Nephron progenitor cell (in vitro differentiated cells): ENCODE data around the gene SH2B3.

ENCODE experiments used
- DNase-seq: peaks from one replicate; pipeline ENCODE4 v3.0.0; 2021
- H3K27ac Mint-ChIP-seq: 2 replicates; pipeline ENCODE4 v1.8.0; 2021; ENCODE audit warnings: mild to moderate bottlenecking, moderate library complexity, mixed read lengths
- H3K27me3 Mint-ChIP-seq: 2 replicates; pipeline ENCODE4 v1.8.0; 2021; ENCODE audit warnings: mild to moderate bottlenecking, low read depth, mixed read lengths; ENCODE audit not compliant: poor library complexity
- H3K36me3 Mint-ChIP-seq: 2 replicates; pipeline ENCODE4 v1.8.0; 2021; ENCODE audit warnings: low read depth, mixed read lengths
- H3K4me1 Mint-ChIP-seq: 2 replicates; pipeline ENCODE4 v1.8.0; 2021; ENCODE audit warnings: mixed read lengths
- H3K4me3 Mint-ChIP-seq: 2 replicates; pipeline ENCODE4 v1.8.0; 2021; ENCODE audit warnings: mild to moderate bottlenecking, moderate library complexity, mixed read lengths
- H3K9me3 Mint-ChIP-seq: 2 replicates; pipeline ENCODE4 v1.8.0; 2021; ENCODE audit warnings: mild to moderate bottlenecking, moderate library complexity, mixed read lengths
- TF ChIP-seq, protein P1 (sequence below): fragments of 200-600 bp; sonication (generic); IDR thresholded peaks from 2 replicates; pipeline ENCODE4 v1.5.0; 2021; ENCODE audit warnings: antibody characterized with exemption

Gene SH2B3

DNA sequence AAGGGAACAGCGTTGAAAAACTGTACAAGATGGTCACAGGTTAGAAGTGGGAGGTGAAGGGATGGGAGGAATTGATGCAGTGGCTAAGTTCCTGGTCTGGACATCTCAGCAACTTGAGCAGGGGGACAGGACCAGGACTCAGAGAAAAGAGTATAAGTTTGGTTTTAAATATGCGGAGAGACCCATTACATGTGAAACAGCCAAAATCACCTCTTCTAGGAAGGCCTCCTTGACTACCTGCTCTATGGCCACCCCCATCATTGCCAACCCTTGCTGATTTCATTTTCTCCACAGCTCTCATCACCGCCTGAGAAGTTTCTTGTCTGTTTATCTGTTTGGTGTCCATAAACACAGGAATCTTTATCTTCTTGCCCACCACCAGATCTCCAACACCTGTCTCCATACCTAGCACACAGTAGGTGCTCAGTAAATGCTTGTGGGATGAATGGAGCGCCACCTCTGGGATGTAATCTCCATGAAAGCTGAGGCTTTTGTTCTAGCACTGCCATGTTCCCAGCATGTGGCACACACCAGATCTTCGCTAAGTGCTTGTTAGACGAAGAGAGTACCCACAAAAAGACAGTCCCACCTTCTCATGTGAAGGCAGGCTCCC lies 25.7 kb upstream of the SH2B3 start:
- peaks cover 12% of the 10 kb centered on the region for H3K4me1 Mint-ChIP-seq
- TF ChIP-seq, protein P1, sequence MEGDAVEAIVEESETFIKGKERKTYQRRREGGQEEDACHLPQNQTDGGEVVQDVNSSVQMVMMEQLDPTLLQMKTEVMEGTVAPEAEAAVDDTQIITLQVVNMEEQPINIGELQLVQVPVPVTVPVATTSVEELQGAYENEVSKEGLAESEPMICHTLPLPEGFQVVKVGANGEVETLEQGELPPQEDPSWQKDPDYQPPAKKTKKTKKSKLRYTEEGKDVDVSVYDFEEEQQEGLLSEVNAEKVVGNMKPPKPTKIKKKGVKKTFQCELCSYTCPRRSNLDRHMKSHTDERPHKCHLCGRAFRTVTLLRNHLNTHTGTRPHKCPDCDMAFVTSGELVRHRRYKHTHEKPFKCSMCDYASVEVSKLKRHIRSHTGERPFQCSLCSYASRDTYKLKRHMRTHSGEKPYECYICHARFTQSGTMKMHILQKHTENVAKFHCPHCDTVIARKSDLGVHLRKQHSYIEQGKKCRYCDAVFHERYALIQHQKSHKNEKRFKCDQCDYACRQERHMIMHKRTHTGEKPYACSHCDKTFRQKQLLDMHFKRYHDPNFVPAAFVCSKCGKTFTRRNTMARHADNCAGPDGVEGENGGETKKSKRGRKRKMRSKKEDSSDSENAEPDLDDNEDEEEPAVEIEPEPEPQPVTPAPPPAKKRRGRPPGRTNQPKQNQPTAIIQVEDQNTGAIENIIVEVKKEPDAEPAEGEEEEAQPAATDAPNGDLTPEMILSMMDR, result no peak
- H3K36me3 Mint-ChIP-seq, result peaks cover 4% of the 10 kb centered on the region

DNA sequence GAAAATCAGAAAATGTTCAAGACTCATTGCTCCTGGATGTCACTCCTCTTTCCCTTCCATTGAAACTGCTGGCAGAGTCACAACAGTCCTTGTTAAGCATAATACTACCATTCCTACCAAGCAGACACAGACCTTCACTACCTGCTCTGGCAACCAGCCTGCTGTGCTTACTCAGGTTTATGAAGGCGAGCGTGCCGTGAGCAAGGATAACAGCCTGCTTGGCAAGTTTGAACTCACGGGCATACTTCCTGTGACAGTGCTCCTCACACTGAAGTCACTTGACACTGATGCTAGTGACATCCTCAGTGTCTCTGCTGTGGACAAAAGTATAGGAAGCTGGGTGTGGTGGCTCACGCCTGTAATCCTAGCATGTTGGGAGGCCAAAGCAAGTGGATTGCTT lies 21.1 kb upstream of the SH2B3 start:
- H3K9me3 Mint-ChIP-seq, result no peaks in the 10 kb centered on the region
- no peaks in the 10 kb centered on the region for H3K36me3 Mint-ChIP-seq
- H3K4me3 Mint-ChIP-seq, result no peak overlapping the region
- H3K4me1 Mint-ChIP-seq, result peaks cover 42% of the 10 kb centered on the region
- no peak for DNase-seq
- H3K27ac Mint-ChIP-seq, result no peak overlapping the region
- TF ChIP-seq, protein P1, result no peak
- peaks cover 30% of the 10 kb centered on the region for H3K27me3 Mint-ChIP-seq

More for the DNA sequence above, 25.7 kb upstream of the SH2B3 start:
- Mint-ChIP-seq H3K9me3 (peaks cover 21% of the 10 kb centered on the region), H3K4me3 (no peak overlapping the region), H3K27me3 (peaks cover 24% of the 10 kb centered on the region), H3K27ac (peak overlapping the region; percentile 26)
- no peak for DNase-seq

GRCh38 chr12:111386885-111387284 lies 18.8 kb upstream of the SH2B3 start:
- no peak for DNase-seq
- Mint-ChIP-seq H3K27ac (no peak overlapping the region), H3K27me3 (peaks cover 33% of the 10 kb centered on the region)

DNA sequence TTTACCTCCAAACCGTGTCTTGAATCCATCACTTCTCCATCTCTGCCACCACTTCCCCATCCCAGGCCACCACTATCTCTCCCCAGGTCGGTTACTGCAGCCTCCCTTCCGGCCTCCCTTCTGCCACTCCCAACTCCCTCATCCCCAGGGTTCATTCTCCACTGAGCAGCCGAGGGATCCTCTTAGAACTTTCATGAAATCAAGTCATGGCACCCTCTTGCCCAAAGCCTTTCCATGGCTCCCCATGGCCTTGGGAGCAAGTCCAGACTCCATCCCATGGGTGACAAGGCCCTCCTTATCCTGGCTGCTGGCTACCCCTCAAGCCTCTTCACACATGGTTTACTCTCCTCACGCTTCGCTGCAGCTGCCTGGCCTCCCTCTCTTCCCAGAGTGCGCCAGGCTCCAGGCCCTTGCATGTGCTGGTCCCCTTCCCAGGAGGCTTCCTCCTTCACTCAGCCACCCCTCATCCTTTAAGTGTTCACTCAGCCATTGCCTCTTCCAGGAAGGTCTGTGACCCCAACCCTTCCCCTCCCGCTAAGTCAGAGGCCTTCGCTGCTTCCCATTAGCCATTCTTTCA lies 17.9 kb upstream of the SH2B3 start:
- H3K4me3 Mint-ChIP-seq, result no peak overlapping the region
- H3K9me3 Mint-ChIP-seq, result no peaks in the 10 kb centered on the region

More at GRCh38 chr12:111386885-111387284, 18.8 kb upstream of the SH2B3 start:
- TF ChIP-seq, protein P1, result no peak
- H3K4me3 Mint-ChIP-seq, result no peak overlapping the region
- peaks cover 33% of the 10 kb centered on the region for H3K4me1 Mint-ChIP-seq
- H3K36me3 Mint-ChIP-seq, result no peaks in the 10 kb centered on the region
- no peaks in the 10 kb centered on the region for H3K9me3 Mint-ChIP-seq

GRCh38 chr12:111389635-111390034 lies 16.1 kb upstream of the SH2B3 start:
- no peak overlapping the region for H3K4me3 Mint-ChIP-seq
- H3K36me3 Mint-ChIP-seq, result no peaks in the 10 kb centered on the region
- TF ChIP-seq, protein P1, result no peak
- peaks cover 33% of the 10 kb centered on the region for H3K4me1 Mint-ChIP-seq
- peaks cover 30% of the 10 kb centered on the region for H3K27me3 Mint-ChIP-seq
- H3K27ac Mint-ChIP-seq, result peak overlapping the region; percentile 53
- H3K9me3 Mint-ChIP-seq, result no peaks in the 10 kb centered on the region
- DNase-seq, result no peak

More for the DNA sequence above, 17.9 kb upstream of the SH2B3 start:
- H3K27ac Mint-ChIP-seq, result peak overlapping the region; percentile 52
- peak; percentile 48 for DNase-seq
- TF ChIP-seq, protein P1, result no peak
- H3K27me3 Mint-ChIP-seq, result peaks cover 36% of the 10 kb centered on the region
- peaks cover 33% of the 10 kb centered on the region for H3K4me1 Mint-ChIP-seq
- H3K36me3 Mint-ChIP-seq, result no peaks in the 10 kb centered on the region

GRCh38 chr12:111390910-111391309 lies 14.8 kb upstream of the SH2B3 start:
- peak overlapping the region; percentile 92 for H3K27ac Mint-ChIP-seq
- no peaks in the 10 kb centered on the region for H3K36me3 Mint-ChIP-seq
- no peak for DNase-seq
- no peaks in the 10 kb centered on the region for H3K9me3 Mint-ChIP-seq
- TF ChIP-seq, protein P1, result no peak
- peaks cover 24% of the 10 kb centered on the region for H3K4me1 Mint-ChIP-seq
- H3K4me3 Mint-ChIP-seq, result no peak overlapping the region
- peaks cover 25% of the 10 kb centered on the region for H3K27me3 Mint-ChIP-seq
